ENCODE data around the gene KCNAB2. TPM values are rescaled to one million over a fixed set of nuclear protein-coding genes. Genes with fewer than 3 reads are reported as not detected.

KCNAB2 gene
- polyA plus RNA-seq, 1 of the 3 experiments (the other 2 are of a cell fraction): 7.6 TPM

- 72% methylated on average over 9 of the region's 9 CpGs for WGBS (ENCODE audit: low lambda C conversion rate)
- Histone ChIP-seq H3K9me3 (no peaks in the 10 kb centered on the region), H3K4me3 (ENCODE audit: low read depth in 2 of 2, low read length in 1 of 2) (no peak overlapping the region), H4K20me1 (ENCODE audit: insufficient read depth) (peaks cover 7% of the 10 kb centered on the region; the same call in 1 of the 2 replicates), H3K9ac (no peak overlapping the region), H3K9me2 (no peaks in the 10 kb centered on the region), H3K4me2 (no peak overlapping the region), H3K27ac (ENCODE audit: low read depth in 2 of 2, low read length in 1 of 2) (no peak overlapping the region), H3K27me3 (ENCODE audit: insufficient read depth) (no peaks in the 10 kb centered on the region), H3K79me2 (ENCODE audit: insufficient read depth) (no peaks in the 10 kb centered on the region), H3K4me1 (ENCODE audit: control insufficient read depth in 1 of 2, insufficient read depth in 2 of 2, low read depth in 1 of 2, low read length in 1 of 2) (peaks cover 0 to 42% of the 10 kb centered on the region in 2 experiments; a peak in 1 of 4 replicates), H2AFZ (ENCODE audit: low read depth) (no peak overlapping the region), H3K36me3 (replicated peaks in 1 of 2; ENCODE audit: control insufficient read depth in 1 of 2, insufficient read depth in 2 of 2, low read length in 1 of 2) (no peaks in the 10 kb centered on the region), H3F3A (replicated peaks; ENCODE audit: insufficient read depth) (no peaks in the 10 kb centered on the region)
- DNase-seq: no peak
- TF ChIP-seq JUND (IDR thresholded peaks at IDR 0.05): no peak
- no peak for TF ChIP-seq RAD21 (IDR thresholded peaks at IDR 0.05; ENCODE audit: low read length)
- no peak for TF ChIP-seq EZH2phosphoT487 (IDR thresholded peaks at IDR 0.05; ENCODE audit: borderline replicate concordance, low read depth)
- TF ChIP-seq RCOR1 (IDR thresholded peaks at IDR 0.05; ENCODE audit: low read length): no peak
- TF ChIP-seq NRF1 (IDR thresholded peaks at IDR 0.05; ENCODE audit: low read depth, low read length): no peak
- TF ChIP-seq ELF1 (IDR thresholded peaks at IDR 0.05): no peak
- TF ChIP-seq EP300 (IDR thresholded peaks at IDR 0.05; ENCODE audit: borderline replicate concordance in 1 of 2, low read depth in 1 of 2, low read length in 1 of 2): no peak
- TF ChIP-seq SIN3A (IDR thresholded peaks at IDR 0.05; ENCODE audit: borderline replicate concordance, low read depth, low read length): no peak
- TF ChIP-seq POLR2AphosphoS5 (IDR thresholded peaks at IDR 0.05; ENCODE audit: low read depth, low read length): no peak
- no peak for TF ChIP-seq REST (IDR thresholded peaks at IDR 0.05; ENCODE audit: low read depth, low read length)
- TF ChIP-seq MXI1 (IDR thresholded peaks at IDR 0.05; ENCODE audit: low read depth, low read length): no peak
- TF ChIP-seq CHD2 (IDR thresholded peaks at IDR 0.05; ENCODE audit: low read length, partially characterized antibody): no peak
- no peak for TF ChIP-seq TAF1 (IDR thresholded peaks at IDR 0.05; ENCODE audit: borderline replicate concordance, low read depth, low read length)
- TF ChIP-seq RXRA (IDR thresholded peaks at IDR 0.05; ENCODE audit: borderline replicate concordance, low read depth): no peak
- no peak for TF ChIP-seq MAX (IDR thresholded peaks at IDR 0.05; ENCODE audit: low read depth)
- no peak for TF ChIP-seq TCF12 (IDR thresholded peaks at IDR 0.05)
- no peak for TF ChIP-seq IRF3 (IDR thresholded peaks at IDR 0.05; ENCODE audit: low read depth, low read length)
- no peak for TF ChIP-seq TEAD4 (IDR thresholded peaks at IDR 0.05; ENCODE audit: borderline replicate concordance, insufficient read depth)
- ChIA-PET CTCF (interaction anchor here (0.9 to 3.1 kb wide), 11 partner anchors 7 to 348 kb away, joined by 3 to 11 read pairs (median 4); no protein-coding TSS in a partner anchor), POLR2A (interaction anchor here (0.6 kb wide), 1 partner anchor 178 kb away, joined by 3 read pairs; no protein-coding TSS in a partner anchor)
These were observed 11.6 kb downstream of the KCNAB2 start for GRCh38 chr1:6057170-6057845.
